ENCODE data around the gene SYT7. TPM values are rescaled to one million over a fixed set of nuclear protein-coding genes. Genes with fewer than 3 reads are reported as not detected.
A peak's percentile ranks its signal among the peaks of the same experiment; 100 is the strongest.

SYT7 gene
- total and polyA plus RNA-seq, 11 donors: 12.4 to 34.7 (median 17.4) TPM

DNA sequence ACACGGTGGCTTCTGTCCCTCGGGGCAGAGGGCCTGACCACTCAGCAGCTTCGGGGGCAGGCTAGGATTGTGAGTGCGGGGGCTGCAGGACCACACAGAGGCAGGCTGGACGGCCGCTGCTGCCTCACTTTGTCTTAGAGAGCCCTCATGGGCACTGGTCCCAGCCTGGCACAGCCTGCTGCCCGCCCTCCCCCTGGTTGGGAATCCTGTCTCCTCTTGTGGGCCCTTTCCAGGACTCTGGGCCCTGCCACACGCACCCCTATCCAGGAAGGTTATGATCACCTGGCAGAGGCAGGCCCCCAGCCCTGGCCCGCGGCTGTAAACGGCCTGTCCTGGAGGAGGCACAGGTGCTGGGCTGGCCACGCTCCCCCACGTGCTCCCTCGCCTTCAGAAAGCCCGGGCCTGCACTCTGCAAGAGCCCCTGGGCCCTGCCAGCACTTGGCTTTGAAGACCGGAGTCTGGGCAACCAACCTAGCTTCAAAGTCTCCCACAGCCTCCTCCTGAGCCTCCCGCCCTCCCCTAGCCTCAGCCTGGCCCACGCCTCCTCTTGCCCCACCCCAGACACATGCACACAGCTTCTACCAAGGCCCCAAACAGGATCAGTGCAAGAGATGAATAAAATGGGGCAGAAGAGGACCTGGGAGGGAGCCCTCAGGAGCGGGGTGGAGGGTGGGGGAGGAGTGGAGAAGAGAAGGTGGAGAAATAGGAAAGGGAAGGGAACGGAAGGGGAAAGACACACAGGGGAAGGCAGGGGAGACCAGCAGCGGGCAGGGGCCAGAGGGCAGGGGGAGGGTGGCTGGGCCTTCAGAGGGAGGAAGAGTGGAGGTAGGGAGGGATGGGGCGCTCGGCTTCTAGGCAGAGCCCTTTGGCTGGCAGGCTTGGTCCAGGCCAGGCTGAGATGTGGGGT is 31.0 kb downstream of the SYT7 start:
- no peak overlapping the region for H3K4me3 ChIP-seq
- peaks cover 0 to 5% (median 0%) of the 10 kb centered on the region in 9 donors for H3K27me3 ChIP-seq
- H3K36me3 ChIP-seq: peaks cover 0 to 3% (median 0%) of the 10 kb centered on the region in 9 donors
- ATAC-seq (peak; percentile 5 to 26 (median 22)), DNase-seq (peak in 4 of 5 donors; percentile 40 to 71 (median 64))
- 62 to 70% (median 68%) methylated on average over 15 to 23 of the region's 23 CpGs for WGBS, 4 donors
- TF ChIP-seq, protein P1, sequence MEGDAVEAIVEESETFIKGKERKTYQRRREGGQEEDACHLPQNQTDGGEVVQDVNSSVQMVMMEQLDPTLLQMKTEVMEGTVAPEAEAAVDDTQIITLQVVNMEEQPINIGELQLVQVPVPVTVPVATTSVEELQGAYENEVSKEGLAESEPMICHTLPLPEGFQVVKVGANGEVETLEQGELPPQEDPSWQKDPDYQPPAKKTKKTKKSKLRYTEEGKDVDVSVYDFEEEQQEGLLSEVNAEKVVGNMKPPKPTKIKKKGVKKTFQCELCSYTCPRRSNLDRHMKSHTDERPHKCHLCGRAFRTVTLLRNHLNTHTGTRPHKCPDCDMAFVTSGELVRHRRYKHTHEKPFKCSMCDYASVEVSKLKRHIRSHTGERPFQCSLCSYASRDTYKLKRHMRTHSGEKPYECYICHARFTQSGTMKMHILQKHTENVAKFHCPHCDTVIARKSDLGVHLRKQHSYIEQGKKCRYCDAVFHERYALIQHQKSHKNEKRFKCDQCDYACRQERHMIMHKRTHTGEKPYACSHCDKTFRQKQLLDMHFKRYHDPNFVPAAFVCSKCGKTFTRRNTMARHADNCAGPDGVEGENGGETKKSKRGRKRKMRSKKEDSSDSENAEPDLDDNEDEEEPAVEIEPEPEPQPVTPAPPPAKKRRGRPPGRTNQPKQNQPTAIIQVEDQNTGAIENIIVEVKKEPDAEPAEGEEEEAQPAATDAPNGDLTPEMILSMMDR (IDR thresholded peaks at IDR 0.05): no peak
- no peak for TF ChIP-seq POLR2A (IDR thresholded peaks at IDR 0.05)
- H3K4me1 ChIP-seq: peaks cover 0 to 44% (median 13%) of the 10 kb centered on the region in 12 donors
- no peaks in the 10 kb centered on the region for H3K9me3 ChIP-seq
- intact Hi-C loops (cut with DNase I): no loop called here
- H3K27ac ChIP-seq: peak overlapping the region in 6 of 12 donors; percentile 34 to 99 (median 74)

DNA sequence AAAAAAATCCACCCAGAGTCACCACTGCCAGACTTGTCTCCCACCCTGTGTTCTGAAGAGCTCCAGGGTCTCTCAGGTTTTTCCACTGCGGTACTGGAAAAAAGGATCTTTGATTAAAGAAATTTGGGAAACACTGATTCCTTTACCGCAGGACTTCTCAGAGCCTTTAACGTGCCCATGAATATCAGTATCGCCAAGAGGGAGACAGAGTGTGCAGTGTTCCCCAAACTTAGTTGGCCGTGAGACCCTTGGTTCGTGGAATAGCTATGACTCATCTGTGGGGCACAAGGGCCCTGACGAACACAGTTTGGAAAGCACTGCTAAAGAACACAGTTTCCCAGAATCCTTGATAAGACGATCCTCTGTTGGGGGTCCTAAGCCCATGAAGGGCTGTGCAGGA is 31.7 kb downstream of the SYT7 start:
- H3K4me1 ChIP-seq: peaks cover 0 to 44% (median 13%) of the 10 kb centered on the region in 12 donors
- H3K36me3 ChIP-seq: peaks cover 0 to 3% (median 0%) of the 10 kb centered on the region in 9 donors
- DNase-seq (no peak), ATAC-seq (no peak)
- H3K27me3 ChIP-seq: no peaks in the 10 kb centered on the region
- no peak for TF ChIP-seq POLR2A (IDR thresholded peaks at IDR 0.05)
- TF ChIP-seq, protein P1 (IDR thresholded peaks at IDR 0.05): no peak
- no peaks in the 10 kb centered on the region for H3K9me3 ChIP-seq
- H3K4me3 ChIP-seq: no peak overlapping the region
- WGBS, 4 donors: 77 to 81% (median 79%) methylated on average over 8 of the region's 8 CpGs
- peak overlapping the region in 3 of 12 donors; percentile 60 to 98 (median 89) for H3K27ac ChIP-seq
- intact Hi-C loops (cut with DNase I): no loop called here

DNA sequence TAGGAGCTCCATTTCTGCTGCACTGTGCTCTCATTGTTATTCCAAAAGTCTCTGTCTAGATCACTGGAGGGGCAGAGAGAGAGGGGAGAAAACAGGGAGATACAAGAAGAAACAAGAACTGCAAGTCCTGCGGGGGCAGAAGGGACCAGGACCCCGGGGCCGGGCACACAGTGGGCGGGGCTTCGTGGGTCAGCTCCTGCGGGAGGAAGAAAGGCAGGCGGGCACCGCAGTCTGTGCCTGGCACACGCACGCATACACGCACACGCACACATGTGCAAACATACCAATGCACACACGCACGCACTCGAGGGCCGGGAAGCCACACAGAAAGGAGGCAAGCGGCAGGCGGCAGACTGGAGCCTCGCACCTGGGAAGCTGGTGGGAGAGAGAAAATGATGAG is 33.6 kb downstream of the SYT7 start:
- TF ChIP-seq, protein P1 (IDR thresholded peaks at IDR 0.05): no peak
- TF ChIP-seq POLR2A (IDR thresholded peaks at IDR 0.05): no peak
- peaks cover 0 to 27% (median 8%) of the 10 kb centered on the region in 12 donors for H3K4me1 ChIP-seq
- H3K27ac ChIP-seq: no peak overlapping the region
- no peak for ATAC-seq
- 84 to 87% (median 85%) methylated on average over 19 of the region's 19 CpGs for WGBS, 4 donors
- no peaks in the 10 kb centered on the region for H3K27me3 ChIP-seq
- peaks cover 0 to 3% (median 0%) of the 10 kb centered on the region in 9 donors for H3K36me3 ChIP-seq
- no peaks in the 10 kb centered on the region for H3K9me3 ChIP-seq
- DNase-seq: no peak
- intact Hi-C loops (cut with DNase I): no loop called here
- H3K4me3 ChIP-seq: no peak overlapping the region

DNA sequence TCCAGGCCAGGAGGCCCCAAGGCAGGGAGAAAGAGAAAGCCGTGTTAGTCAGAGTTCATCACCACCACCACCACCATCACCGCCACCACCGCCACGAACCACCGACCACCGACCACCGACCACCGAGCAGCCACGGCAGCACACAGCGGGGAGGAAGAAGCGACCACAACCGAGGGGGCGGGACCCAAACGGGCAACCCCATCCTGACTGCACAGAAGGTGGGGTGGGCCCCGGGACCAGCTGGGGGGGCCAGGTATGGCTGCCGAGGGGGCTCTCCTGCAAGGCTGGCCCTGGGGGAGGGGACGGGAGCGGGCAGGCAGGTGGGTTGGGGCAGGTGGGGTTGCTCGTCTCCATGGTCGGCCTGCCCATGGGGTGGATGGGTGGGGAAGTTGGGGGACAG is 34.2 kb downstream of the SYT7 start:
- intact Hi-C loops (cut with DNase I): no loop called here
- no peak for ATAC-seq
- peak in 1 of 5 donors; percentile 61 for DNase-seq
- Histone ChIP-seq H3K27ac (no peak overlapping the region), H3K4me3 (no peak overlapping the region), H3K27me3 (no peaks in the 10 kb centered on the region), H3K9me3 (no peaks in the 10 kb centered on the region), H3K36me3 (peaks cover 0 to 3% (median 0%) of the 10 kb centered on the region in 9 donors), H3K4me1 (peaks cover 0 to 31% (median 8%) of the 10 kb centered on the region in 12 donors)
- 69 to 77% (median 74%) methylated on average over 20 of the region's 20 CpGs for WGBS, 4 donors
- no peak for TF ChIP-seq POLR2A (IDR thresholded peaks at IDR 0.05)
- TF ChIP-seq, protein P1 (IDR thresholded peaks at IDR 0.05): no peak

All from heart left ventricle (tissue), 16 donors.